Type B pancreatic cell (in vitro differentiated cells): ENCODE measurements around the gene FOXO1. TPM values are rescaled to one million over a fixed set of nuclear protein-coding genes. Genes with fewer than 3 reads are reported as not detected.
"Not testable (repeated sequence)": the region's sequence is repeated elsewhere in the genome, so short reads cannot be mapped to it uniquely, and the experiment has no call there.

Experiments
- DNase-seq: peaks from one replicate; pipeline ENCODE4 v3.0.0; 2021; ENCODE audit warnings: mixed read lengths; ENCODE audit not compliant: unreplicated experiment; ENCODE audit errors: extremely low spot score
- H3K27ac Mint-ChIP-seq: 2 replicates; pipeline ENCODE4 v1.8.0; 2021; ENCODE audit warnings: mild to moderate bottlenecking, mixed read lengths
- H3K27me3 Mint-ChIP-seq: 2 replicates; pipeline ENCODE4 v1.8.0; 2021; ENCODE audit warnings: mixed read lengths
- H3K36me3 Mint-ChIP-seq: 2 replicates; pipeline ENCODE4 v1.8.0; 2021; ENCODE audit warnings: mixed read lengths
- H3K4me1 Mint-ChIP-seq: one replicate; pipeline ENCODE4 v1.8.0; 2021; ENCODE audit warnings: mixed read lengths; ENCODE audit not compliant: unreplicated experiment
- H3K4me3 Mint-ChIP-seq: 2 replicates; pipeline ENCODE4 v1.8.0; 2021; ENCODE audit warnings: mild to moderate bottlenecking, mixed read lengths
- H3K9me3 Mint-ChIP-seq: 2 replicates; pipeline ENCODE4 v1.8.0; 2021; ENCODE audit warnings: mixed read lengths
- CTCF ChIP-seq: fragments of 200-600 bp; sonication (generic); conservative IDR thresholded peaks from 2 replicates; pipeline ENCODE4 v1.5.0; 2021; ENCODE audit warnings: antibody characterized with exemption, mild to moderate bottlenecking
- total RNA-seq: library from RNA; stranded (reverse); gene quantifications from 2 replicates; pipeline ENCODE4 v1.2.1, GENCODE V29; 2021; ENCODE audit warnings: low replicate concordance

FOXO1 gene
- total RNA-seq, 1 donor from 2014 or later, result 21.5 TPM

DNA sequence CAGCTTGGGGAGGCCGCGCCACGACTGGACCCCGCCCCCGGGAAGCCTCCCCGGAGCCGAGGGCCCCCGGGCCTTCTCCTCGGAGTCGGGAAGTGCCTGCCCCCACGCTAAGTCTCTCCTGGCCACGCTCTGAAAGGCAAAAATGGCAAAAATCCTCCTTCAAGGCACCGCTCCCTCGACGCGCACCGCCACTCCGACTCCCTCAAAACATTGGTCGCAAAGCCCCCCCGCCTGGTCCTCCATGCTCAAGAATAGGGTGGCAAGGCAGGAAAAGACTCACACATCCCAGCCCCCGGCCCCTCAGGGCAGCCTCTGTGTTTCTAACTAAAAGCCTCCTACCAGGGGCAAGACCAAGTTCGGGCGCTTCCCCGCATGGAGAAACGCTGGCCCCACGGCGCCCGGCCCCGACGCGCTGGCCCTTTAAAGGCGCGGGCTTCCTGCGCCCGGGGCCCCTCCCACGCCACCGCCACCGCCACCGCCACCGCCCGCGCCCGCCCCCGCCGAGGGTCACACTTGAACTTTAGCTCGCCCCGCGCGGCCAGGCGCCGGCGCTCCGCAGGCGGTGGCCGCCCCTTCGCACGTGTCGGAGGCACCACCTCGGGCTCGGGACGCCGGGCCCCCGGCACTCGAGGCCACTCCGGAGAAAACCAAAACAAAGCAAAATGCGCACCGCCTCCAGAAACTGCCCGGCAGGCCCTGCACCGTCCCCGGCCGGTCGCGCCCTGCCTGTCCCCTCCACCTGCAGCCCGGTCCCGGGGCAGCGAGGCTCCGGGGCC is 1.9 kb downstream of the FOXO1 start:
- Mint-ChIP-seq H3K27me3 (peaks cover 15% of the 10 kb centered on the region), H3K4me1 (peaks cover 12% of the 10 kb centered on the region), H3K36me3 (peaks cover 3% of the 10 kb centered on the region), H3K27ac (peak overlapping the region; percentile 87), H3K4me3 (peak overlapping the region; percentile 94), H3K9me3 (no peaks in the 10 kb centered on the region)
- no peak for TF ChIP-seq CTCF
- peak; percentile 77 for DNase-seq

- H3K4me3 Mint-ChIP-seq, result peak overlapping the region; percentile 94
- H3K27ac Mint-ChIP-seq, result peak overlapping the region; percentile 87
- H3K36me3 Mint-ChIP-seq, H3K9me3 Mint-ChIP-seq, DNase-seq: not testable (repeated sequence)
- peaks cover 15% of the 10 kb centered on the region for H3K27me3 Mint-ChIP-seq
- H3K4me1 Mint-ChIP-seq, result peaks cover 12% of the 10 kb centered on the region
Measured at GRCh38 chr13:40664100-40664349, 2.4 kb downstream of the FOXO1 start.

GRCh38 chr13:40662866-40663265 is 3.6 kb downstream of the FOXO1 start:
- TF ChIP-seq CTCF, result no peak
- Mint-ChIP-seq H3K9me3 (peaks cover 3% of the 10 kb centered on the region), H3K27ac (no peak overlapping the region), H3K36me3 (peaks cover 7% of the 10 kb centered on the region), H3K27me3 (peaks cover 9% of the 10 kb centered on the region), H3K4me1 (peaks cover 15% of the 10 kb centered on the region), H3K4me3 (peak overlapping the region; percentile 75)
- DNase-seq, result no peak

- no peak for TF ChIP-seq CTCF
- H3K36me3 Mint-ChIP-seq, result peaks cover 11% of the 10 kb centered on the region
- H3K27me3 Mint-ChIP-seq, result peaks cover 9% of the 10 kb centered on the region
- no peak for DNase-seq
- H3K4me3 Mint-ChIP-seq, result peak overlapping the region; percentile 80
- peaks cover 15% of the 10 kb centered on the region for H3K4me1 Mint-ChIP-seq
- H3K27ac Mint-ChIP-seq, result peak overlapping the region; percentile 50
- peaks cover 3% of the 10 kb centered on the region for H3K9me3 Mint-ChIP-seq
Measured at GRCh38 chr13:40661875-40662665, 4.4 kb downstream of the FOXO1 start.

GRCh38 chr13:40660692-40661091 is 5.7 kb downstream of the FOXO1 start:
- no peak for TF ChIP-seq CTCF
- Mint-ChIP-seq H3K4me3 (no peak overlapping the region), H3K9me3 (peaks cover 3% of the 10 kb centered on the region), H3K27me3 (peaks cover 9% of the 10 kb centered on the region), H3K27ac (no peak overlapping the region), H3K36me3 (peaks cover 15% of the 10 kb centered on the region), H3K4me1 (peaks cover 19% of the 10 kb centered on the region)
- DNase-seq, result no peak

DNA sequence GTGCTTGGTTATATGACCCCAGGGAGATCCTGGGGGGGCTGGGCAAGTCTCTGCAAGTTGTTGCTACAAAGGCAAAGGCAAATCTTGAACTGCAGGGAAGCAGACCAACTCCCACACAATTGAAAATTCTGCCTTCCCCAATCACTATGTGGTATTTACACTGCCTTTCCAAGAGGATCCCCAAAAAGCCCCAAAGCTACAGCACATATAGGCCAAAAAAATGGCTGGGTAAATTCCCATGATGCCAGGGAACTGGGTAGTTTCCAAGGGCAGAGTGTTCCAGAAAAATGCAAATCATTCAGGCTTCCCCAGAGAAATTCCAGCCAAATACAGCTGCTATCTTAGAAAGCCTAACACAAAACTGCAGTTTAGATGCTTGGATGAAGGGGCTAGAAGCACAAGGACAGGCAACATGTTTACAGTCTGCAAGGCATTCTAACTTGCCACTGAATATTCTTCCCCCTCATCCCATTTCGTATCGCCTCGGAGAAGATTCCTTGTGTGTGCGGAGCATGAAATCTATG is 6.2 kb downstream of the FOXO1 start:
- H3K36me3 Mint-ChIP-seq, result peaks cover 15% of the 10 kb centered on the region
- H3K27me3 Mint-ChIP-seq, result peaks cover 9% of the 10 kb centered on the region
- peaks cover 19% of the 10 kb centered on the region for H3K4me1 Mint-ChIP-seq
- TF ChIP-seq CTCF, result no peak
- DNase-seq, result no peak
- H3K4me3 Mint-ChIP-seq, result no peak overlapping the region
- H3K9me3 Mint-ChIP-seq, result peaks cover 3% of the 10 kb centered on the region
- H3K27ac Mint-ChIP-seq, result no peak overlapping the region
